NK-92 (cell line): ENCODE data around the gene HNRNPH2.

Source experiments
- DNase-seq: peaks from one replicate; lab custom pipeline; 2025; ENCODE audit not compliant: unreplicated experiment; lab: John Stamatoyannopoulos, UW

The HNRNPH2 gene

DNA sequence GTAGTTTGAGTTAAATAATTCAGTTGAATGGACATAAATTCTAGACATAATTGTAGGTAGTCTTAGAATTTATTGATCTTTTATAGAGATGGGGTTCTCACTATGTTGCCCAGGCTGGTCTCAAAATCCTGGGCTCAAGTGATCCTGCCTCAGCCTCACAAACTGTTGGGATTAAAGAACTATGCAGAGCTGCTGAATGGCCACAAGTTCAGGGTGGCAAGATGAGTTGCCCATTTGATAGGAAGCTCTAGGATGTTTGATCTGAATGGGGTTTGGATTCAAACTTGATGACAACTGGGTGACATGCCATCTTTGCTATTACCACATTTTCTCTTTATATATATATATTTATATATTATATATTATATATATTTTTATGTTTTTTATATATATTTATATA lies 13.7 kb upstream of the HNRNPH2 start:
- DNase-seq: no peak

DNA sequence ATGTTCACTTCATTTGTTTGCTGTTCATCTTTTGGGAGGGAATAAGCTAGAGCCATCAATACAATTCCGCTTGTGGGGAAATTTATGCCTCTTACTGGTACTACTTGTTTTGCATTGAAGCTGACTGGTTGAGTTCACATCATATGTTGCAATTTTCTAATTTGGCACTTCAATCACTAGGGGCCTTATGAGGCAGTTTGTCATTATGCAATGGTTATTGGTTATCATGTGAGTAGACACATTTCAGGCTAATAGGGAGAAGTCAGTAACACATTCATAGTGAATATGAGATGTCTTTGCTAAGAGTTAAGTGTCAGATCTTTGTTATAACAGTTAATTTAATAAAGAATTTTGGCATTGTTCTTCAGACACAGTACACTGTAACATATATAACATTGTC lies 12.2 kb upstream of the HNRNPH2 start:
- no peak for DNase-seq

DNA sequence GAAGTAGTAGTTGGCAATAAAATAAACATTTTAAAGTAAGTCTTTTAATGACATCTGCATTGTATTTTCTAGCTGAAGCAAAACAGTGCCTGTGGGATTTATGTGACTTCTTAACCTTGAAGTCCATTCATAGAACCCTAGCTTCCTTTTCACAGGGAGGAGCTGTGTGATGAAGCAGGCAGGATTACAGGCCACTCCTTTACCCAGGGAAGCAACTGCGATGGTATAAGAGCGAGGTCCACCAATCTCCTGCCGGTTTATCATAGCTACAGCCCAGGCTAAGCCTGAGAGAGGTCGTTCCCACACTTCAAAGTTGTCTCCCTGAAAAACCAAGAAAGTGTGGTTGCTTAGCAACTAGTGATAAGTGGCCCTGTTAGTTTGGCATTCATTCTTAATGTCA lies 10.2 kb upstream of the HNRNPH2 start:
- DNase-seq: no peak

DNA sequence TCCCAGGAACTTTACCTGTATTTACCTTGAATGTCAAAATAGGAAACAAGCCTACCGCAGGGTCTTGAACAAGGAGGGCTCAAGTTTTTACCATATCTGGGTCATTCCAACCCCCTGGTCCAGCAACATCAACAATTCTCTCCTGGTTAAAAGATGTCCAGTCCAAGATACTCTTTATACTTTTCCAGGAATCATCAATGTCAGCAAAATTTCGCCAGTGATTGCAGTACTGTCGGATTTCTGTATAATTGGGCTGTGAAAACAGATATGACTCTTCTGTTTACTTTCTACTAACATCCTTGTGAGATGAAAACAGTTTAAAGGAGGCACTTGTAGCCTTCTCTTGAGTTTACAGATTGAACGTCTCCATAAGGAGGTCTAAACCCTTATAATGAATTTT lies 9.3 kb upstream of the HNRNPH2 start:
- no peak for DNase-seq

DNA sequence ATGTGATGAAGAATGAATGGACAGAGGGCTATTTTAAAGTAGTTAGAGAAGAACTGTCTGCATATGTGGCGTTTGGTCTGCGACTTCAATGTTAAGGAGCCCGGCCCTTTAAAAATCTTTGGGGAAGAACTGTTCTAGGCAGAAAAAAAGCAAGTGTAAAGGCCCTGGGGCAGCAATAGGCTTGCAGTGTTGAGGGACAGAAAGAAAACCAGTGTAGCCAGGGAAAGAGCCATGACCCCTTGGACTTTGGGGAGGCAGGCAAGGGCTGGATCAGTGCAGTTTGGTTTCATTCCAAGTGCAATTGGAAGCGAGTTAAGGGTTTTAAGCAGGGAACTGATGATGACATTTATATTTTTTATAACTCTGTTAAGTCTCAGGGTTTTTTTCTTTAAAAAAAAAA lies 8.2 kb upstream of the HNRNPH2 start:
- no peak for DNase-seq

DNA sequence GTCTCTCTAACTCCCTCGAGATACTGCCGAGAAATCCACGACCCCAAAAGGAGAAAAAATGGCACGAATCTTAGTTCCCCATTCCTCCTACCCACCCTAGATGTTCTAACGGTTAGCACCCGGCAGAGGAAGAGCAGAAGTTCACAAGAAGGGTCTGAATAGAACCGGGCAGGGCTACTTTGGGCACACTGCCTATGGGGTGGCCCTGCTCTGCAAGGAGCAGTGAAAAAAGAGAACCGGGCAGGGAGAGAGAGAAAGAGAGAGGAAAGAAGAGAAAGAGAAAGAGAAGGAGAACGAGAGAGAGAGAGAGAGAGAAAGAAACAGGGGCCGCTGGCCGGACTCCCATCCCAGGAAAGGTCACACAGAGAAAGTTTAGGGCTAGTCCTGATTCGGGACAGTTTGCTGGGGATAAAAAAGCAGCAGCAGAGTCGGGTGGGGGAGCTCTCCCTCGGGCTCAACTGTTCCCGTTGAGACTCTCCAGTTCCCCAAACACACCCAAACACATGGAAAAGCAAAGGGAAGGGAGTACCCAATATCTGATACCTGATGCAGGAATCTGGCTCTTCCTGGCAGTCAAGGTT lies 765 bp upstream of the HNRNPH2 start:
- DNase-seq: no peak

DNA sequence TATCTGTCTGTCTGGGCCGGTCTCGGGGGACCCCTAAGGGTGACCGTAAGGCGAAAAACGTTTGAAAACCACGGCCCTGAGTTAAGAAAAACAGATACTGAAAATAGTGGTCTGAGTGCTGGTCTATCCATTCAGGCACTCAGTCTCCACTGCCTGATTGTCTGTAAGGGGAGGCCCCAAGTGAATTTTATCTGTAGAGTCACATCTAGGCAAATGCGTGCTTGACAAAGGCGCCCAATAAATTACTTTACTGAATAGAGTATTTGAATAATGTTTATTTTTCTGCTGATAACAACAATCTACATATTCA lies 465 bp downstream of the HNRNPH2 start:
- DNase-seq: no peak

DNA sequence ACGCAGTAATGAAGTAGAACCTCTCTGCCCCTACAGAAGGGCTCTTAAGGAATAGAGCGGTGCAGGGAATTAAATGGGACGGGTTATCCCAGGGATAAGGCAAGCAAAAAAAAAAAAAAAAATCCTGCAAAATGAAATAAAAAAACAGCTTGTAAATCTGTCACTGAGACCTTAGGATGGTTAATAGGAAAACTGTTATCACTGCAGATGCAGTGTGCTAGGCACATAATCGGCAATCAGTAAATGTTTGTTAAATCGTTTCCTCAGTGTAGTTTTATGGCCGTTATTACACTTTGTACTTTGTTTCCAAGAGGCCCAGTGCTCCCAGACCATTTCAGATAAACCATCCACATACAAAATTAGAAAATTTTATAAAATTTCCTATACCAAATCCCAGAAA lies 1.0 kb downstream of the HNRNPH2 start:
- DNase-seq: no peak

DNA sequence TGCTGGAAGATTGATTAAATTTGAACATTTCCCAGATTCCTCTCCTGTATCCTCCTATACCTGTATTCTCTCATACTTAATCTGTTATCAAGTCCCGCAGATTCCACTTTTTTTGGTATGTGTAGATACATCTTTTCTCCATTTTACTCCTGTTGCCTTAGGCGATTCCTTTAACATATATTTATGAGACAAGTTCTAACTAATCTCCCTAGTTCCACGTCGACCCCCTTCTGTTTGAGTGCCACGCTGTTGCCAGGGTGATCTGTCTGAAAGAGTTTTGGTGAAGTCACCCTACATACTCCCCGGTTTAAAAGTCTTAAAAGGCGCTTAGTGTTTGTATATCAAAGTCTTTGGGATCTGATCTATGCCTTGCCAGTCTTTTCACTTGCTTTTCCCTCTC lies 2.4 kb downstream of the HNRNPH2 start:
- no peak for DNase-seq

DNA sequence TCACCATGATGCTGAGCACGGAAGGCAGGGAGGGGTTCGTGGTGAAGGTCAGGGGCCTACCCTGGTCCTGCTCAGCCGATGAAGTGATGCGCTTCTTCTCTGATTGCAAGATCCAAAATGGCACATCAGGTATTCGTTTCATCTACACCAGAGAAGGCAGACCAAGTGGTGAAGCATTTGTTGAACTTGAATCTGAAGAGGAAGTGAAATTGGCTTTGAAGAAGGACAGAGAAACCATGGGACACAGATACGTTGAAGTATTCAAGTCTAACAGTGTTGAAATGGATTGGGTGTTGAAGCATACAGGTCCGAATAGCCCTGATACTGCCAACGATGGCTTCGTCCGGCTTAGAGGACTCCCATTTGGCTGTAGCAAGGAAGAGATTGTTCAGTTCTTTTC lies 4.0 kb downstream of the HNRNPH2 start:
- no peak for DNase-seq

DNA sequence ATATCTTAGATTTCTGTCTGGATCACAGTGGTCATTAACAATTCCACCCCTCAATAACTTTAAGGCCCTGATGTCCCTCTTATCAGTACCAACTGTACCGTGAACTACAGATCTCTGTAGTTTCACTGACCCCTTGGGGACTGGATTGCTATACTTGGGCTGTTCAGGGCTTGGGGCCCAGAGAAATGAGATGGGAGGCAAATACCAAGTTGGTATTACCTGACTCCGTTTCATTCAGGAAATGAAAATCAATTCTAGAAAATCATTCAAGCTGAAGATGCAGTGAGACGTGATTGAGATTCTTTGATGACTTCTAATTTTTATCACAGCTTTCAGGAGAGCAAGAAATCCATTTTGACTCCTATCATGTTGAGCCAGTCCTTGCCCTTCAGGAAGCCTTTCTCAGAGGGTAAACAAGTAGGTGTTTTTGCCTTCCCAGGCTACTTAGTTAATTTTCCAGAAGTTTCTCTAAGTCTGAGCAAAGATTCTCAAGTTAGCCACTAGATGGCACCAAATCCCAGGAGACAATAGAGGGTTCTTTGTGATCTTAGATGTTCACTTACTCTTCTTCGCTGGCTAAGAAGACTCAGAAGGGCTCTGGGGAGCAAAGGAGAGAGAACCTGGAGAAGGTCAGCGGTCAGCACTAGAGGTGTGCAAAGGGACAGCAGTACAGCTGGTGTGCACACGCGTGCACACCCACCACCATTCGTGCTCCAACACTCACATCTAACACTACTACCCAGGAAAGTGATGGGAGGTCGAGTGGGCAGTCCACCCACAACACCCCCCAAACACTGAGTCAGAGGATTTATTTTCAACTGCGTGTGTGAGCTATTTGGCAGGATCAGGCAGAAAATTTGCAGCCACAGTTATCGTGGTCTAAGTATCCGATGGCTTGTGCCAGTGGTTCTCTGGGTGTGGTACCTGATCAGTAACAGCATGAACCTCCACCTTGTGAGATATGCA lies 7.4 kb downstream of the HNRNPH2 start:
- DNase-seq: no peak

DNA sequence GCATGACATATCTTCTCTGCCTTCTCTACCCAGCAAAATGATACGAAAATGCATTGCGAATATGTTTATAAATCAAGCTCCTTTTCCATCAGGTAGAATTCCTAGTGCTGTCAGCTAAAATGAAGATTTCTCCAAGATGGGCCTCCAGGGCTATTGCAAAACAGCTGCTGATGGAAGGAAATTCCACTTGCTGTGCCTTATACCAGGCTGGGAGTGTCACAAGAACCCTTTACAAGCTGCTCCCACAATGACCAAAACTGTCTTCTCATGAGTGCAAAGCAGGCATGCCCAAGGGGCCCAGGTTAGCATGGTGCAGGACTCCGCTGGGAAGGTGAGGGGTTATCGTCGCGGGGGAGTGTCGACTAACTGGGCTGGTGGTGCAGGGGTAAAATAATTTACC lies 8.7 kb downstream of the HNRNPH2 start:
- DNase-seq: no peak

DNA sequence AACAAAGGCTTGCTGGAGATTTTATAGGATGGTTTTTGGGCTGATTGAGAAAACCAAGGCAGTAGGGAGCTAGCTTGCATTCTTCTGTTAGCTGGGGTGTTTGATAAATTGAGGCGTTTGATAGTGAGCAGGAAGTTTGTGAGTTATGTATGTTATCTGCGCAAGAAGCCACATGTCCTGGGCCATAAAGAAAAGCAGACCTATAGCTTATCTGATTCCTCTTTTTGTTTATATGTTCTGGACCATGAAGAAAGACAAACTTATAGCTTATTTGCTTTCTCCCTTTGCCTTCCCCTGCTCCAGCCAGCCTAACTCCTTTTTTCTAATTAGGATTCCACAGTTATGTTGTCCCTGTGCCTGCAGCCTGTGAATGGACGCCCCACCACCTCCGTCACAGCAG lies 9.2 kb downstream of the HNRNPH2 start:
- DNase-seq: no peak

DNA sequence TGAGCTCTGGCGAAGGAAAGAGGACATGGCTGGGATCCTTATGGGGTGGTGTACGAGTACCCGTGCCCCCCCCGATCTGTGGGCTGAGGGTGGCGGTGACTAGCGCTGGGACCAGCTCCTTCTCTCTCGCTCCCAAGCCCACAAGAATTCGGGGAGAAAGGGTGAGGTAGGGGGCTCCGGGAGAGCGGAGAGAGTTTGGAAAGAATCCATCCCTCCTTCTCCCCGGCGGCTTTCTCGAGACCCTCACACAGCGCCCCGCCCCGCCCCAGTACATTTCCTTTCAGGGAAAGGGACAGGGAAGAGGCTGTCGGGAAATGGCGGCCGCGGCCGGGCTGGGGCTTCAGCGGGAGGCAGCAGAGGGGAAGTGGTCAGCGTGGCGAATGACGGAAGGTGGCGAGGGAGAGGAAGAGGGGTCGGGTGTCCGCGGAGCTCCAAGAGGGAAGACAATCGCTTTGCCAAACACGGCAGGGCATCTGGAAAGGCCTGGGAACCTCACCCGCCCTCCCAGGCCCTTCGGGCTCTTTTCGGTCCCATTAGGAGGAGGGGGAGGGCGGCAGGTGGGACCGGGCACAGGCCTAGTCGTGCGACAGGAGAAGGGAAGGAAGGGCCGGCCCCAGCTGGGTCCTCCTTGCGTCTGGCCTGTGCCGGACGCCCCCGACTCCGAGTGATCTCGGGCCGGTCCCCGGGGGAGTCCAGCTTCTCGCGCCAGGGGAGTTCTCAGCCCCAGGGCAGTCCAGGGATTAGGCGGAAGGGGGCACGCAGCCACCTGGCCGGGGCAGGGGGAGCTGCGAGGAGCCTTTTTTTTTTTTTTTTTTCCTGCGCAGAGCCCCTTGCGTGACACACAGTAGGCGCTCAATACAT lies 10.2 kb downstream of the HNRNPH2 start:
- DNase-seq: no peak

DNA sequence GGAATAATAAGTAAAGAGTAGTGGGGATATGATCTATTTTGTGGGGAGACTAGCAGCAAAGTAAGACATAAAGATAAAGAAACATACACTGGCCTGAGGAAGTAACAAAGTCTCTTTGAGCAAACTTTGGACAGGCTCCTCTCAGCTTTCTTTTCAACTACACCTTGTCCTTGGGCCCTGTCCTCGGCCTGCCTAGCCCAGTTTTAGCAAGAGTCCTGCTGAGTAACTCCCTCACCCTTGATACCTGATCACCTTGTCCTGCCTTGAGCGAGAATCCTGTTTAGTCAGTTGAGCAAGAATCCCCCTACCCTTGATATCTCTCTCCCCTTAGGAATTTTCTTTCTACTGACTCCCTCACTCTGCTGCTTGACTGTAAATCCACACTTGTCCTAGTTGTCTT lies 11.5 kb downstream of the HNRNPH2 start:
- DNase-seq: no peak

DNA sequence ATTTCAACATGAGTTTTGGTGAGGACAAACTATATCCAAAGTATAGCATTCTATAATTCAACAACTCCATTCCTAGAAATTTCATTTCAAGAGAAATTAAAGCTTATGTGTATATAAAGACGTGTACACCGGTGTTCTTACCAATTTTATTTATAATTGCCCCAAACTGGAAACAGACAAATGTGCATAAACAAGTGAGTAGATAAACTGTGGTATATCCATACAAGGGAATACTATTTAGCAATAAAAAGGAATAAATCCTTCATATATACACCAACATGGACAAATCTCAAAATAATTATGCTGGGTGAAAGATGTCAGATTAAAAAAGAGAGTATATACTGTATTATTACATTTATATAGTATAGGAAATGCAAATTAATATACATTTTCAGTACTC lies 19.9 kb downstream of the HNRNPH2 start:
- DNase-seq: no peak

DNA sequence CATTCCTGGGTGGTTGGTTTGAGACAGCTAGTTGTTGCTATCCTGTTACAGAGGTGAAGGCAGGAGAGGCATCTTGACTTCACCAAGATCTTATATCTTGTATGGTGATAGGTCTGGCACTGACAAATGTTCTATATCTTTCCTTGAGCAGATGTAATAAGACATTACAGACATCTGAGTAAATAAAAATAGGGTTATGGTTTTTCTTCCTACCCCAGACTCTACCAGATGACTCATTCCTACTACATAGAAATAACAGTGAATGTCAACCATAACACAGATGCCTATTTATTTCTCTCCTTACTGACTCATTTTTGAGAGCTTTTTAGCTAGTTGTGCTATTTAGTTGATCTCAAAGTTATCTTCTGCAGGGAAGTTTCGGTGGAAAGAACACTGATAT lies 21.9 kb downstream of the HNRNPH2 start:
- DNase-seq: no peak

DNA sequence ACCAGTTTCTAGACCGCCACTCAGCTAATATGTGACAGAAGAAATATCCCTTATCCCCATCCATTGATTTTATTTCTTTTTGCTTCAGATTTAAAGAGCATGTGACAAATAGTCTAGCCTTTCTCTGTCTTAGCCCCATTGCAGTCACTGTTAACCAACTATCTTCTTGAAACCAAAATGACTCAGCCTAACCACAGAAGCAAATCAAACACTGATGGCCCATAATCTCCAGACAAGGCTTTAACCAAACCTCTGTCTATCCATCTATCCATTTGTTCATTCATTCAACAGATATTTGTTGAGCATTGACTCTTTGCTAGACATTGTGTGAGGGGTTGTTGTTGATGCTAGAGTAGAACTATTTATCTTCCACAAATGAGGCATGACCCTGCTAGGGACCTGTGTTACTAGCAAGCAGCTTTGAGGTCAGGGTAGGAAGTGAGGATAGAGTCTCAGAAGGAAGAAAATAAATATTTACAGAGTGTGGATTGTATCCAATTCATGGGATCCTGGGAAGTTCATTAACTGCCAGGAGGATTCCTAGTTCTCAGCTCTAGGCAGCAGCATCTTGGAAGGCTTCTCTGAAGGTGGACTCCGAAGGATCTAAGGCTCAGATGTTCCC lies 22.5 kb downstream of the HNRNPH2 start:
- DNase-seq: no peak

DNA sequence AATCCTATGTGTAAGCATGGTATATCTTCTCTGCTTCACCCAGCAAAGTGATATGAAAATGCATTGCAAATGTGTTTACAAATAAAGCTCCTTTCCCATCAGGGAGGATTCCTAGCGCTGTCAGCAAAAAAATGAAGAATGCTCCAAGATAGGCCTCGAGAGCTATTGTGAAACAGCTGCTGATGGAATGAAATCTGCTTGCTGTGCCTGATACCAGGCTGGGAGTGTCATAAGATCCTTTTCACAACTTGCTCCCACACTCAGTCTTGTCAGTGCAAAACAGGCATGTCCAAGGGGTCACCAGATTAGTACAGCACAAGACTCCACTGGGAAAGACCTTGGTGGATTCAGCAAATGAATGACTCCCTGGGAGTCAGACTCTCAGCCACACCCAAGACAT lies 34.1 kb downstream of the HNRNPH2 start:
- no peak for DNase-seq

DNA sequence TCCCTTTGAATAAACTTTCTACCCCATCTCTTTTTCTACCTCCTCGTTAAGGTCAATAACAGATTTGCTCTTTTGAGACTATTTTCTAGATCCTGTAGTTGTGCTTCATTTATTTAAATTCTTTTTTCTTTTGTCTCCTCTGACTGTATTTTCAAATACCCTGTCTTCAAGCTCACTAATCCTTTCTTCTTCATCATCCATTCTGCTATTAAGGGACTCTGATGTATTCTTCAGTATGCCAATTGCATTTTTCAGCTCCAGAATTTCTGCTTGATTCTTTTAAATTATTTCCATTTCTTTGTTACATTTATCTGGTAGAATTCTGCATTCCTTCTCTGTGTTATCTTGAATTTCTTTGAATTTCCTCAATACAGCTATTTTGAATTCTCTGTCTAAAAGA lies 41.3 kb downstream of the HNRNPH2 start:
- DNase-seq: no peak

DNA sequence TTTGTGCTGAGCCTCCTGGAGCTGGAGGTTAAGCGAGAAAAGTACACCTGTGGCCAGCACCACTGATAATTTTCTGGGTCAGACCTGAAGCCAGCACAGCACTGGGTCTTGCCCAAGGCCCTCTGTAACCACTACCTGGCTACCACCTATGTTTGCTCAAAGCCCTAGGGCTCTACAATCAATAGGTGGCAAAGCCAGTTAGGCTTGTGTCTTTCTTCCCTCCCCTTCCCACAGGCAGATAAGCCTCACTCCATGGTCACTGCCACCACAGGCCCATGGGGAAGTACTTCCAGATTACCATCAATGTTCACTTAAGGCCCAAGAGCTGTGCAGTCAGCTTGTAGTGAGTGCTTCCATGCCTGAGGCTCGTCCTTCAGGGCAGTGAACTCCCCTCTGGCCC lies 42.1 kb downstream of the HNRNPH2 start:
- no peak for DNase-seq

DNA sequence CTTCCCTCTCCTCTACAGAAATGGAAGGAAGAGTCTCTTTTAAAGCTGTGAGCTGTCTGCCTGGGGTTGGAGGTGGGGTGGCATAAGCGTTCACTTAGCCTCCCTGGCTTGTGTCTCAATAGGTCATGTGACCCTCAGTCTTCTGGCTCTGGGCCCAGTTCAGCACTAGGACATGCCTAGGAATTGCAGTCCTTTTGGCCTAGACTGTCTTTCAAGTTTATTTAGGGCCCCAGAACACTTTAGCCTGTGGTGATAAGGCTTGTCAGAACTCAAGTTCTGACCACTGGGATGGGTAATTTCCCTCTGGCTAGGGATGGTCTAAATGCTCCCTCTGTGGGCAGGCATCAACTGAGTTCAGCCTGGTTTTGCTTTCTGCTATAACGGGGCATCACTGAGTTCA lies 42.9 kb downstream of the HNRNPH2 start:
- no peak for DNase-seq
